MCF 10A (cell line): ENCODE data around the gene PTPN2. TPM values are rescaled to one million over a fixed set of nuclear protein-coding genes. Genes with fewer than 3 reads are reported as not detected.

Source experiments
- BruUV-seq: library from RNA; stranded (reverse); fragments of 400-500 nt; replicated peaks from 2 replicates; lab custom pipeline; 2021; lab: Mats Ljungman, UMichigan
- CTCF ChIA-PET: fragments of 300-600 bp; sonication (Branson Sonifier 250); formaldehyde crosslinking; extraction: SDS; loops from one replicate; lab custom pipeline; 2021; ENCODE audit warnings: antibody characterized with exemption, inconsistent platforms; lab: Yijun Ruan, JAX
- POLR2A ChIA-PET: fragments of 300-600, 350-650 bp; sonication (Branson Sonifier 250); formaldehyde crosslinking; extraction: SDS; loops from one replicate; lab custom pipeline; 2020; ENCODE audit warnings: antibody characterized with exemption, inconsistent platforms; lab: Yijun Ruan, JAX
- DNase-seq: peaks from one replicate; pipeline ENCODE4 v3.0.0-alpha.2; 2018; ENCODE audit not compliant: unreplicated experiment
- H3K27ac Mint-ChIP-seq: one replicate; pipeline ENCODE4 v1.8.0; 2022; ENCODE audit warnings: mild to moderate bottlenecking, low read depth, mixed read lengths; ENCODE audit not compliant: unreplicated experiment
- H3K27me3 Mint-ChIP-seq: one replicate; pipeline ENCODE4 v1.8.0; 2022; ENCODE audit warnings: mixed read lengths; ENCODE audit not compliant: insufficient read depth, unreplicated experiment
- H3K36me3 Mint-ChIP-seq: one replicate; pipeline ENCODE4 v1.8.0; 2022; ENCODE audit warnings: mild to moderate bottlenecking, moderate library complexity, mixed read lengths; ENCODE audit not compliant: insufficient read depth, unreplicated experiment
- H3K4me1 Mint-ChIP-seq: one replicate; pipeline ENCODE4 v1.8.0; 2022; ENCODE audit warnings: mixed read lengths; ENCODE audit not compliant: insufficient read depth, unreplicated experiment
- H3K4me3 Mint-ChIP-seq: one replicate; pipeline ENCODE4 v1.8.0; 2022; ENCODE audit warnings: mild to moderate bottlenecking, moderate library complexity, mixed read lengths; ENCODE audit not compliant: unreplicated experiment
- H3K9me3 Mint-ChIP-seq: one replicate; pipeline ENCODE4 v1.8.0; 2022; ENCODE audit warnings: mixed read lengths; ENCODE audit not compliant: unreplicated experiment
- intact Hi-C: fragments of 100-400 bp; cut with micrococcal nuclease; formaldehyde crosslinking; loops from 2 replicates; pipeline ENCODE4 v1.14.1; 2022
- total RNA-seq: library from RNA; stranded (reverse); gene quantifications from 2 replicates; pipeline ENCODE4 v1.2.3, GENCODE V29; 2022
- TF ChIP-seq, protein P1 (sequence below): fragments of 200-600 bp; IDR thresholded peaks from one replicate; pipeline ENCODE4 v1.8.0; 2022; ENCODE audit warnings: antibody characterized with exemption, mild to moderate bottlenecking; ENCODE audit not compliant: unreplicated experiment

PTPN2 gene
- total RNA-seq, 1 experiment from 2014 or later, result 75.2 TPM

DNA sequence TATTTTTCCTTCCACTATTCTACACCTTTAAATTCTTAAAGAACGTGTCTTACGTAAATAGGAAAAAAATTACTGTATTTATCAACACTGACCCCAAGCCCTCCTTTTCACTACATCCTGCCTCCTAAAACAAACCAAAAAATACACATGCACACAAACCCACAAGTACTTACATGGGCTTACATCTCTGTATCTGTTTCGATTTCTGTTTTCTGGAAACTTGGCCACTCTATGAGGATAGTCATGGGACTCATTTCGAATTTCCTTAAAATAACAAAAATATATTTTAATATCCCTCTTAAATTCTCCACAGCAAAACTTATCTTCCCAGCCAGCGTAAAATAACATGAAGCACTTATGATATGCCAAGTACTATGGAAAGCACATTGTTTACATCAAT lies 25.0 kb downstream of the PTPN2 start:
- no peaks in the 10 kb centered on the region for H3K9me3 Mint-ChIP-seq
- intact Hi-C loops, result no loop called here
- POLR2A ChIA-PET, result no interaction called here
- H3K27me3 Mint-ChIP-seq, result no peaks in the 10 kb centered on the region
- BruUV-seq, result no TSS peak
- CTCF ChIA-PET, result no interaction called here
- no peak for DNase-seq
- no peak overlapping the region for H3K27ac Mint-ChIP-seq
- peaks cover 39% of the 10 kb centered on the region for H3K4me1 Mint-ChIP-seq
- peaks cover 36% of the 10 kb centered on the region for H3K36me3 Mint-ChIP-seq
- H3K4me3 Mint-ChIP-seq, result no peak overlapping the region
- TF ChIP-seq, protein P1, sequence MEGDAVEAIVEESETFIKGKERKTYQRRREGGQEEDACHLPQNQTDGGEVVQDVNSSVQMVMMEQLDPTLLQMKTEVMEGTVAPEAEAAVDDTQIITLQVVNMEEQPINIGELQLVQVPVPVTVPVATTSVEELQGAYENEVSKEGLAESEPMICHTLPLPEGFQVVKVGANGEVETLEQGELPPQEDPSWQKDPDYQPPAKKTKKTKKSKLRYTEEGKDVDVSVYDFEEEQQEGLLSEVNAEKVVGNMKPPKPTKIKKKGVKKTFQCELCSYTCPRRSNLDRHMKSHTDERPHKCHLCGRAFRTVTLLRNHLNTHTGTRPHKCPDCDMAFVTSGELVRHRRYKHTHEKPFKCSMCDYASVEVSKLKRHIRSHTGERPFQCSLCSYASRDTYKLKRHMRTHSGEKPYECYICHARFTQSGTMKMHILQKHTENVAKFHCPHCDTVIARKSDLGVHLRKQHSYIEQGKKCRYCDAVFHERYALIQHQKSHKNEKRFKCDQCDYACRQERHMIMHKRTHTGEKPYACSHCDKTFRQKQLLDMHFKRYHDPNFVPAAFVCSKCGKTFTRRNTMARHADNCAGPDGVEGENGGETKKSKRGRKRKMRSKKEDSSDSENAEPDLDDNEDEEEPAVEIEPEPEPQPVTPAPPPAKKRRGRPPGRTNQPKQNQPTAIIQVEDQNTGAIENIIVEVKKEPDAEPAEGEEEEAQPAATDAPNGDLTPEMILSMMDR, result no peak

DNA sequence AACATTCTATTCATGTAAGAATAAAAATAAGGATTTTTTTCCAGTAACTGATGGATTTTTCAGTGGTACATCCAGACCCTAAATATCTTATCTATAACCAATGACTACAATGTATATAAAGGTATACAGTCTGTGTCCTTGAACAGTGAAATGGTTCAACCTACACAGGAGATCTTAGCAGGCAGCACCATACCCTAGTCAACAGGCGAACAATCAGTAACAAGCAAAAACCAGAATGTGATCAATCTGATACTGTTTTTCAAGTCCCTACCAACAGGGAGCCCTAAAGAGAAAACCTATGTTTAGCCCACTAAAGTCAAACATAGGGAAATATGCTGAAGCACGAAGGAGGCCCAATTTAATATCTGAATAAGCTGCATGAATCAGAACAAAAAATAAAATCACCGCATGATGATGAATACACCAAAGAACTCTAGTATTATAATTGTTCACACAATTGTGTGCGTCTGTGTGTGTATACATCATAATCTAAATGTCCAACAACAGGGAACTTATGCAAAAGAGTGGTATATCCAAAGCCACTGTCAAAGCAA lies 26.0 kb downstream of the PTPN2 start:
- no peak for DNase-seq
- CTCF ChIA-PET, result no interaction called here
- intact Hi-C loops, result no loop called here

DNA sequence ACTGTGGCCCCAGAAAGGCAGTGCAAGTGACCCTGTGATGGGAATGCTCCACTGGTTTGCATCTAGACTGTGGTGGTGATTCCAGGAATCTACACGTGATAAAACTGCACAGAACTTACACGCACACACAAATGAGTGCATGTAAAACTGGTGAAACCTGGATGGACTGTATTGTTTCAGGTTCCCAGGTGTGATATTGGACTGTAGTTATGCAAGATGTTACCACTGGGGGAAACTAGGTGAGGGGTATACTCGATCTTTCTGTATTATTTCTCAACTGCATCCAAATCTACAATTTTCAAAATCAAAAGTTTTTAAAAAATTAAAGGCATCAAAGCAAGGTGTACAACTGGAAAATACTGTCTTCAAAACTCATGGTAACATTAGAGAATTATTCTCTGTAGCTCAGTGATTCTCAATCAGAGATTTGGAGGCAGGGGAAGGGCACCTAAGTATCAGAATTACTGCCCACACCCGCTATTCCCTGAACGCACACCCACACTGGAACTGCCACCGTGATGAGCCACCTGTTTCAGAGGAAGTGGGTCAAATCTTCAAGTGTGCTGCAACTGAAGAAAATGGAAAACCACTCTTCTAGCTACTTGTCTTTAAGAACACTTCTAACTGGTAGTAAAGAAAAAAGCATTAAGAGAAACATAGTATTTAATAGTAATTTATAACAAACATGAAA lies 26.7 kb downstream of the PTPN2 start:
- H3K9me3 Mint-ChIP-seq, result no peaks in the 10 kb centered on the region
- no peaks in the 10 kb centered on the region for H3K27me3 Mint-ChIP-seq
- no peak overlapping the region for H3K27ac Mint-ChIP-seq
- peaks cover 23% of the 10 kb centered on the region for H3K4me1 Mint-ChIP-seq
- DNase-seq, result no peak
- H3K4me3 Mint-ChIP-seq, result no peak overlapping the region
- no TSS peak for BruUV-seq
- POLR2A ChIA-PET, result interaction anchor here (0.5 to 0.9 kb wide), 4 partner anchors 10 to 108 kb away, joined by 3 read pairs; no protein-coding TSS in a partner anchor
- peaks cover 42% of the 10 kb centered on the region for H3K36me3 Mint-ChIP-seq
- TF ChIP-seq, protein P1, result no peak
- intact Hi-C loops, result no loop called here
- CTCF ChIA-PET, result no interaction called here

More for the DNA sequence above, 26.0 kb downstream of the PTPN2 start:
- peaks cover 30% of the 10 kb centered on the region for H3K4me1 Mint-ChIP-seq
- H3K27me3 Mint-ChIP-seq, result no peaks in the 10 kb centered on the region
- H3K9me3 Mint-ChIP-seq, result no peaks in the 10 kb centered on the region
- POLR2A ChIA-PET, result interaction anchor here (0.6 kb wide), 2 partner anchors 11 to 1411 kb away, joined by 3 read pairs; no protein-coding TSS in a partner anchor
- H3K4me3 Mint-ChIP-seq, result no peak overlapping the region
- TF ChIP-seq, protein P1, result no peak
- no TSS peak for BruUV-seq
- H3K27ac Mint-ChIP-seq, result no peak overlapping the region
- peaks cover 42% of the 10 kb centered on the region for H3K36me3 Mint-ChIP-seq

DNA sequence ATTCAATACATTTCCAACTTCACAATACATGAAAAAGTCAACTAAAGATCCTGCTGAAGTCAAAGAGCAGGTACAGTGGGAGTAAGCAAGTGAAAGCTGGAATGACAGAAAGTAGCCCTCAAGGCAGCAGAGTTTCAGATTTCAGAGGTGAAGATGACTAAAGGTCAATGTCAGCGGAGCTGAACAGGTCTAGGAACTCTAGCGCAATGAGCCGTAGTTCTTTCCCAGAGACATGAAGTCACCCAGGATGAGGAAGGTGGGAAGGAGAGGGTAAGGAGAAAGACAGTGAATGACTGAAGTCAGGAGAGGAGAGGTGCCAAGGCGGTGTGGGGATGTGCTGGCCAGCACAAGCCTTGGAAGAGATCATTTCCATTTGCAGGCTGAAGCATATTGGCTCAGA lies 28.1 kb downstream of the PTPN2 start:
- intact Hi-C loops, result no loop called here
- ChIA-PET CTCF (interaction anchor here (0.6 to 1.2 kb wide), 3 partner anchors 37 to 508 kb away, joined by 3 to 4 read pairs (median 4); no protein-coding TSS in a partner anchor), POLR2A (interaction anchor here (0.6 to 1.3 kb wide), 5 partner anchors 9 to 927 kb away, joined by 3 to 7 read pairs (median 3); partner anchors contain the start of gene PTPN2)
- Mint-ChIP-seq H3K4me1 (peaks cover 12% of the 10 kb centered on the region), H3K4me3 (no peak overlapping the region), H3K27ac (no peak overlapping the region), H3K27me3 (no peaks in the 10 kb centered on the region), H3K36me3 (peaks cover 42% of the 10 kb centered on the region), H3K9me3 (no peaks in the 10 kb centered on the region)
- DNase-seq, result peak; percentile 55
- no TSS peak for BruUV-seq
- TF ChIP-seq, protein P1, result no peak
